A673 (cell line): Measurements from ENCODE around the gene NAV2.

Experiments used
- EZH2 ChIP-seq: fragments of 200-600 bp; sonication (generic); IDR thresholded peaks from 2 replicates; pipeline ENCODE4 v1.6.1; 2017; ENCODE audit warnings: borderline replicate concordance, low read depth, mild to moderate bottlenecking, mixed read lengths, antibody characterized with exemption, low read length; ENCODE audit not compliant: poor library complexity, severe bottlenecking
- TF ChIP-seq, protein P1 (sequence below): fragments of 300-800, 200-600 bp; sonication (generic); conservative IDR thresholded peaks from 2 replicates; pipeline ENCODE4 v1.5.1; 2017; ENCODE audit warnings: low read depth, mild to moderate bottlenecking, antibody characterized with exemption, low read length, moderate library complexity, mixed read lengths

GRCh38 chr11:19689281-19690000 is 23.2 kb upstream of the NAV2 start:
- TF ChIP-seq, protein P1, sequence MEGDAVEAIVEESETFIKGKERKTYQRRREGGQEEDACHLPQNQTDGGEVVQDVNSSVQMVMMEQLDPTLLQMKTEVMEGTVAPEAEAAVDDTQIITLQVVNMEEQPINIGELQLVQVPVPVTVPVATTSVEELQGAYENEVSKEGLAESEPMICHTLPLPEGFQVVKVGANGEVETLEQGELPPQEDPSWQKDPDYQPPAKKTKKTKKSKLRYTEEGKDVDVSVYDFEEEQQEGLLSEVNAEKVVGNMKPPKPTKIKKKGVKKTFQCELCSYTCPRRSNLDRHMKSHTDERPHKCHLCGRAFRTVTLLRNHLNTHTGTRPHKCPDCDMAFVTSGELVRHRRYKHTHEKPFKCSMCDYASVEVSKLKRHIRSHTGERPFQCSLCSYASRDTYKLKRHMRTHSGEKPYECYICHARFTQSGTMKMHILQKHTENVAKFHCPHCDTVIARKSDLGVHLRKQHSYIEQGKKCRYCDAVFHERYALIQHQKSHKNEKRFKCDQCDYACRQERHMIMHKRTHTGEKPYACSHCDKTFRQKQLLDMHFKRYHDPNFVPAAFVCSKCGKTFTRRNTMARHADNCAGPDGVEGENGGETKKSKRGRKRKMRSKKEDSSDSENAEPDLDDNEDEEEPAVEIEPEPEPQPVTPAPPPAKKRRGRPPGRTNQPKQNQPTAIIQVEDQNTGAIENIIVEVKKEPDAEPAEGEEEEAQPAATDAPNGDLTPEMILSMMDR = no peak
- no peak for TF ChIP-seq EZH2
